Measurements from ENCODE around the gene IQSEC1. TPM values are rescaled to one million over a fixed set of nuclear protein-coding genes. Genes with fewer than 3 reads are reported as not detected.
A peak's percentile ranks its signal among the peaks of the same experiment; 100 is the strongest.

IQSEC1 gene
- total and polyA plus RNA-seq, 9 of the 15 experiments (the other 6 are each of a cell fraction or from before 2014, with no cell fraction given) = 0.56 to 39.0 (median 6.8) TPM

DNA sequence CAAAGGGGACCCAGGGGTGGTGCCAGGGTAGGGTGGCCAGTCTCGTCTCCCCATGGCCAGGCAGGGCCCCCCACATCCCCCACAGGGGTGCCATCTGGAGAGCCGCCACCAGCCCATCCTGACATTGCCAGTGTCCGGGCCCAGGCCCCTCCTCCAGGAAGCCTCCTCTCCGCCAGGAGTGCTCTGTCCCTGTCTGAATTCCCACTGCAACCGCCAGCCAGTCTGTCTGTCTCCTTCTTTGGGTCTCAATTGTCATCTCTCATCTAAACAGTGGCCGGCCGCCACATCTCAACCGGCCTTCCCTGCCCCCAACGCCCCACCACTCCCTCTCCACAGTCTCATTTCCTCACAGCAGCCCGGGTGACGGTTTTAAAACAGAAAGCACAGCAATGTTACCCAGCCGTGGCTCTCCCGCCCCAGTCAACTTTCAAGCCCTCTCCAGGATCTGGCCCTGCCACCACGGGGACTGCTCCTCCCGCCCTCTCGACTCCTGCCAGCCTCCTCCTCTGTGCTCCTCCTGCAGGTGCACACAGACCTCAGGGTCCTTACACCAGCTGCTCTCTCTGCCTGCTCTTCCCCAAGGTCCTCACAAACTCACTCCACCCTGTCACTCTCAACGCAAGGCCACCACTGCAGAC is 57.0 kb downstream of the IQSEC1 start (continued):
- TF ChIP-seq ESRRB (CRISPR knock-in tag; IDR thresholded peaks at IDR 0.05; ENCODE audit: borderline replicate concordance) (no peak), GABPB1 (CRISPR knock-in tag; IDR thresholded peaks at IDR 0.05) (0 out of 2 replicates have a peak, but pooled peaks have one; percentile 5), HNRNPLL (IDR thresholded peaks at IDR 0.05; ENCODE audit: low read depth, low read length, poor library complexity, severe bottlenecking) (no peak), ETV1 (tag; conservative IDR thresholded peaks at IDR 0.05; ENCODE audit: low read depth) (0 out of 2 replicates have a peak, but pooled peaks have one; percentile 12), ZFP36 (IDR thresholded peaks at IDR 0.05; ENCODE audit: low read depth, low read length, partially characterized antibody) (peak; percentile 72), SIN3A (IDR thresholded peaks at IDR 0.05; ENCODE audit: borderline replicate concordance in 2 of 2, control insufficient read depth in 1 of 2, low read depth in 2 of 2, low read length in 2 of 2) (no peak), ZNF263 (CRISPR knock-in tag; IDR thresholded peaks at IDR 0.05; ENCODE audit: borderline replicate concordance) (peak; percentile 96), ZNF184 (CRISPR knock-in tag; IDR thresholded peaks at IDR 0.05) (no peak), HDAC1 (IDR thresholded peaks at IDR 0.05) (peak in 1 of 2 experiments; percentile 41; a peak in 1 of 4 replicates)
- TF ChIP-seq, protein P1, sequence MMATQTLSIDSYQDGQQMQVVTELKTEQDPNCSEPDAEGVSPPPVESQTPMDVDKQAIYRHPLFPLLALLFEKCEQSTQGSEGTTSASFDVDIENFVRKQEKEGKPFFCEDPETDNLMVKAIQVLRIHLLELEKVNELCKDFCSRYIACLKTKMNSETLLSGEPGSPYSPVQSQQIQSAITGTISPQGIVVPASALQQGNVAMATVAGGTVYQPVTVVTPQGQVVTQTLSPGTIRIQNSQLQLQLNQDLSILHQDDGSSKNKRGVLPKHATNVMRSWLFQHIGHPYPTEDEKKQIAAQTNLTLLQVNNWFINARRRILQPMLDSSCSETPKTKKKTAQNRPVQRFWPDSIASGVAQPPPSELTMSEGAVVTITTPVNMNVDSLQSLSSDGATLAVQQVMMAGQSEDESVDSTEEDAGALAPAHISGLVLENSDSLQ (IDR thresholded peaks at IDR 0.05) = peak; percentile 77
